HL-60 (cell line): ENCODE results near the gene BRD3.

Source experiments
- DNase-seq, 2 experiments: peaks; one replicate each; pipeline ENCODE4 v3.0.0-alpha.2; 2010 to 2020; ENCODE audit warnings: low read depth in 1 of 2, low spot score in 1 of 2
- H3K27ac ChIP-seq: fragments of 250-450 bp; sonication (Bioruptor Pico); replicated peaks from 2 replicates; pipeline ENCODE4 v1.5.1; 2020; ENCODE audit warnings: mild to moderate bottlenecking, moderate library complexity
- H3K27me3 ChIP-seq: fragments of 250-450 bp; sonication (Bioruptor Pico); 2 replicates; pipeline ENCODE4 v1.5.1; 2021; ENCODE audit warnings: mild to moderate bottlenecking, moderate library complexity; ENCODE audit not compliant: insufficient read depth, poor library complexity, severe bottlenecking
- H3K4me3 ChIP-seq: replicated peaks from 2 replicates; pipeline ENCODE4 v1.5.1; 2011; ENCODE audit warnings: mild to moderate bottlenecking, control low read depth, low read length; ENCODE audit not compliant: insufficient read depth
- CTCF ChIP-seq: IDR thresholded peaks from one replicate; pipeline ENCODE4 v1.5.1; 2011; ENCODE audit warnings: low read length, control low read depth, inconsistent platforms; ENCODE audit not compliant: insufficient read depth
- GABPA ChIP-seq: IDR thresholded peaks from 2 replicates; pipeline ENCODE4 v1.6.1; 2012; ENCODE audit warnings: low read depth
- POLR2AphosphoS5 ChIP-seq: IDR thresholded peaks from 2 replicates; pipeline ENCODE4 v1.6.1; 2012; ENCODE audit warnings: low read depth
- SPI1 ChIP-seq: IDR thresholded peaks from 2 replicates; pipeline ENCODE4 v1.6.1; 2012; ENCODE audit warnings: low read depth, mild to moderate bottlenecking, borderline replicate concordance
- TF ChIP-seq, protein P1 (sequence below): IDR thresholded peaks from 2 replicates; pipeline ENCODE4 v1.6.1; 2012; ENCODE audit warnings: low read depth; ENCODE audit not compliant: insufficient replicate concordance

The BRD3 gene

DNA sequence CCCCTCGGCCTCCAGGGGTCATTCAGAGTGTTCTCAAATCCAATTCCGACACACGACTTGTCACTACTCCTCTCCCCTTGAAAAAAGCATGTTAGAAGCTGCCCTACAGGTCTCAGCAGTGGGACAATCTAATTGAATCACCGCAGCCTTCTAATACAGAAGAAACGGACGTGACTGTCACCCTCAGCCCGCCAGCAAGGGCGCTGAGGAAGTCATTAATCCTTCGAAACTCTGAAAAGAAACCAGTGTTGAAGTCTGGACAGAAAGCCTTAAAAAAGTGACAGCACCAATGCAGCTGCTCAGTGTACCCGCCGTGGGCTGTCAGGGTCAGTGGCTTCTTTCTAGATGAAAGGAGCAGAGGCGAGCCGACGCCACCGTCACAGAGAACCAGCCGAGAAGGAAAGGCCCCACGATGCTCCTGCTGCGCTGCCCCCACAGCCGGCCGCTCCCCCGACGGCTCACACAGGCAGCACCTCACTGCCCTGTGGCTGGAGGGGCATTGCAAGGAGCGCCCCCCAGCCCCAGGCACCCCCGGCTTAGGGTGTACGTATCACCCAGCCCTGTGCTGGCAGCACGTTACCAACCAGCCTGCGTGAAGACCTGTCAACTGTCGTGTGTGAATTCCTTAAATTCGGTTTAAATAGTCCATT lies 36.9 kb downstream of the BRD3 start:
- Histone ChIP-seq H3K27ac (no peak overlapping the region), H3K27me3 (no peaks in the 10 kb centered on the region), H3K4me3 (no peak overlapping the region)
- DNase-seq, result no peak
- TF ChIP-seq, protein P1, sequence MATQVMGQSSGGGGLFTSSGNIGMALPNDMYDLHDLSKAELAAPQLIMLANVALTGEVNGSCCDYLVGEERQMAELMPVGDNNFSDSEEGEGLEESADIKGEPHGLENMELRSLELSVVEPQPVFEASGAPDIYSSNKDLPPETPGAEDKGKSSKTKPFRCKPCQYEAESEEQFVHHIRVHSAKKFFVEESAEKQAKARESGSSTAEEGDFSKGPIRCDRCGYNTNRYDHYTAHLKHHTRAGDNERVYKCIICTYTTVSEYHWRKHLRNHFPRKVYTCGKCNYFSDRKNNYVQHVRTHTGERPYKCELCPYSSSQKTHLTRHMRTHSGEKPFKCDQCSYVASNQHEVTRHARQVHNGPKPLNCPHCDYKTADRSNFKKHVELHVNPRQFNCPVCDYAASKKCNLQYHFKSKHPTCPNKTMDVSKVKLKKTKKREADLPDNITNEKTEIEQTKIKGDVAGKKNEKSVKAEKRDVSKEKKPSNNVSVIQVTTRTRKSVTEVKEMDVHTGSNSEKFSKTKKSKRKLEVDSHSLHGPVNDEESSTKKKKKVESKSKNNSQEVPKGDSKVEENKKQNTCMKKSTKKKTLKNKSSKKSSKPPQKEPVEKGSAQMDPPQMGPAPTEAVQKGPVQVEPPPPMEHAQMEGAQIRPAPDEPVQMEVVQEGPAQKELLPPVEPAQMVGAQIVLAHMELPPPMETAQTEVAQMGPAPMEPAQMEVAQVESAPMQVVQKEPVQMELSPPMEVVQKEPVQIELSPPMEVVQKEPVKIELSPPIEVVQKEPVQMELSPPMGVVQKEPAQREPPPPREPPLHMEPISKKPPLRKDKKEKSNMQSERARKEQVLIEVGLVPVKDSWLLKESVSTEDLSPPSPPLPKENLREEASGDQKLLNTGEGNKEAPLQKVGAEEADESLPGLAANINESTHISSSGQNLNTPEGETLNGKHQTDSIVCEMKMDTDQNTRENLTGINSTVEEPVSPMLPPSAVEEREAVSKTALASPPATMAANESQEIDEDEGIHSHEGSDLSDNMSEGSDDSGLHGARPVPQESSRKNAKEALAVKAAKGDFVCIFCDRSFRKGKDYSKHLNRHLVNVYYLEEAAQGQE, result no peak

DNA sequence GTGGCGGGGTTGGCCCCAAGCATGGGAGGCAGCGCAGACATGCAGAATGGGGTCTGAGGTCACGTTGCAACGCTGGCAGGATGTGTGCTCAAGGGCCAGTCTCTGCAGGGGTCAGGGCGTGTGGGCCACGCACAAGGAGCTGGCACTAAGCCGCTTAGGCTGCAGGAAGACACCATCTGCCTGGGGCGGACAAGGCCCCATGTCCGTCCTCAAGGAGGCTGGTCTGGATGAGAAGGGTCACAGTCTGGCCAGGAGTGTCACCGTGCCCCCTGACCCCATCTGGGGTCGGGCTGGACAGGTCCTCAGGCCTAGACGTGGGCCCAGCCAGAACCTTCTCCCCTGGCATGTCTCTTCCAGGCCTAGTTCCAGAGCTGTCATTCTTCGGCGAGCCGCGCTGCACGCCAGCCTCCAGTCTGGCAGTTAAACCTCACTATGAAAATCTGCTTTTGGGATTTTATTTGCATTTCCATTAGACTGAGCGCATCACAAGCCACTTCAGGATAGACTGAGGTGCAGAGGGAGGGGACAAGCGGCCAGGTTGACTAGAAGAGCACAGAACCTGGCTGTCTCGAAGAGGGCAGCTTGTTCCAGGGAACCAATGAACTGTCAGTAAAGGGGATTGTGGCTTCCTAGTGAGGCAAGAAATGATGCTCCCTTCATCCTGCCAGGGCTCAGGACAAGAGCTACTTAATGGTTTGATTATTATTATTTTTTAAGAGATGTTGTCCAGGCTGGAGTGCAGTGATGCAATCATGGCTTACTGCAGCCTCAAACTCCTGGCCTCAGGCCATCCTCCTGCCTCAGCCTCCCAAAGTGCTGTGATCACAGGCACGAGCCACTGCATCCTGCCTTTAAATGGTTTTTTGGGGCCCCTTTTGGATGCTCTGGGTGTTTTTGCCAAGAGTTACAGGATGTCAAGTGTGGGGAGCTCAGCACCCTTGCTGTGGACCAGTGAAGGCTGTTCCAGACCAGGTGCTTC lies 38.3 kb downstream of the BRD3 start:
- H3K27me3 ChIP-seq, result no peaks in the 10 kb centered on the region
- no peak overlapping the region for H3K4me3 ChIP-seq
- DNase-seq, result no peak
- no peak overlapping the region for H3K27ac ChIP-seq
- TF ChIP-seq SPI1 (no peak), GABPA (no peak), CTCF (no peak), POLR2AphosphoS5 (no peak)
- TF ChIP-seq, protein P1, result no peak

- no peak for TF ChIP-seq CTCF
- no peak for TF ChIP-seq SPI1
- no peak for TF ChIP-seq GABPA
- TF ChIP-seq POLR2AphosphoS5, result no peak
- TF ChIP-seq, protein P1, result no peak
- DNase-seq, result no peak
- no peaks in the 10 kb centered on the region for H3K27me3 ChIP-seq
- no peak overlapping the region for H3K27ac ChIP-seq
- H3K4me3 ChIP-seq, result no peak overlapping the region
These were observed 39.1 kb downstream of the BRD3 start for GRCh38 chr9:134028575-134029247.
